NCI-H146 treated with DMSO at 0.1 percent for 48 hours (cell line): ENCODE results near the gene MMP15.
"Not testable (repeated sequence)": the region's sequence is repeated elsewhere in the genome, so short reads cannot be mapped to it uniquely, and the experiment has no call there.

Source experiments
- DNase-seq: peaks from one replicate; lab custom pipeline; 2025; ENCODE audit not compliant: unreplicated experiment; lab: John Stamatoyannopoulos, UW

MMP15 gene

DNA sequence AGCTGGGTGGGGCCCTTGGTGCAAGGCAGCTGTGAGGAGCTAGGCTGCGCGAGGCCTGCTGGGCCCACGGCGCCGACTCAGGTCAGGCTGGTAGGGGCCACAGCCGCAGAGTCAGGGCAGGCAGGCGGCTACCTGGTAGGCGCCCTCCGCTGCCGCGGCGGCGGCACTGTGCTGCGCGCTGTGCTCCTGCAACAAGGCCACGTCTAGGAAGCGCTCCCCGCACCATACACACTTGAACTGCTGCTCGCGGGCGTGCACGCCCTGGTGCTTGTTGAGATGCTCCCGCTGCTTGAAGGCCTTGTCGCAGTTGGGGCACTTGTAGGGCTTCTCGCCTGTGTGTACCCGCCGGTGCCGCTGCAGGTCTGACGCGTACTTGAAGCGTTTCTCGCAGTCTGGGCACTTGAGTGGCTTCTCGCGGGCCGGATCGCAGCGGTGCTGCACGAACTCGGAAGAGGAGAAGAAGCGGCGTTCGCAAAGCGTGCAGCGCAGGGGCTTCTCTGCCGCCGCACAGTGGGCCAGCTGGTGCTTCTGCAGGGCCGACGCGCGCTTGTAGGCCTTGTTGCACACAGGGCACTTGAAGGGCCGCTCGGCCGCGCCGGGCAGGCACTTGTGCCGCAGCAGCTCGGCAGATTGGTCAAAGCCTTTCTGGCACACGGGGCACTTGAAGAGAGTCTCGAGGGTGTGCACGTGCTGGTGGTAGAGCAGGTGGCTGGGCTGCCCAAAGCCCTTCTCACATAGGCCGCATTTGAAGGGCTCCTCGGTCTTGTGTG is 29.0 kb upstream of the MMP15 start:
- DNase-seq: no peak

DNA sequence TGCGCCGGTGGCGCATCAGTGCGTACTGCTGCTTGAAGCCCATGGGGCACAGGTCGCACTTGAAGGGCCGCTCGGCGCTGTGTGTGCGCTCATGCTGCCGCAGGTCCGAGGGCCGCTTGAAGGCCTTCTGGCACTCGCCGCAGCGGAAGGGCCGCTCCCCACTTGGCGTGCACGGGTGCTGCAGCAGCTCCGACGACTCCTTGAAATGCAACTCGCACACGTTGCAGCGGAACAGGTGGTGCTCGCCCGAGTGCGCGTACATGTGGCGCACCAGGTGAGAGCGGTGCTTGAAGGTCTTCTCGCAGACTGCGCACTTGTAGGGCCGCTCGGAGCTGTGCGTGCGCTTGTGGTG is 28.4 kb upstream of the MMP15 start:
- DNase-seq: no peak

DNA sequence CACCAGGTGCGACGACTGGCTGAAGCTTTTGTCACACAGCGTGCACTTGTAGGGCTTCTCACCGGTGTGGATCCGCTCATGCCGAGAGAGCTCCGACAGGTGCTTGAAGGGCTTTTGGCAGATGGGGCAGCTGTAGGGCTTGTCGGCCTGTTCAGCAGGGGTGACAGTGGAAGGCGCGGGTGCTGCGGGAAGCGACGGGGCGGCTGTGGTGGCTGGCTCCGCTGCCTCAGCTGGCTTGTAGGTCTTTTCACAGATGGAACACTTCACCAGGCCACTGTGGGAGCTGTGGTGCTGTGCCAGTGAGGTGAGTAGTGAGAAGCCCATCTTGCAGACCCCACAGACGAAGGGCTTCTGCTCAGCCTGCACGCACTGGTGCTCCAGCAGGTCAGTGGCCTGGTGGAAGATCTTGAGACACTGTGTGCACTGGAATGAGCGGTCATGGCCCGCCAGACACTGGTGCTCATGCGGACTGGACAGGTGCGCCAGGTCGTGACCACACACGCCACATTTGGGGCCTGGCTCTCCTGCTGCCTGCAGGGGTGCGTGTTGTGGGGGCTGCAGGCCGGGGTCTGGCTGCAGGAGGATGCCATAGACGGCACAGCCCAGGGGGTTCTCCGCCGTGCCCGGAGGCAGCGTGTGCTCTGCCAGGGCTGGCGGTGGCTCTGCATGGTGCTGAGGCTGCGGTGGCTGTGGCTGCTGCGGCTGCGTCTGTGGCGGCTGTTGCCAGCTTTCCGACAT is 27.9 kb upstream of the MMP15 start:
- DNase-seq: no peak

DNA sequence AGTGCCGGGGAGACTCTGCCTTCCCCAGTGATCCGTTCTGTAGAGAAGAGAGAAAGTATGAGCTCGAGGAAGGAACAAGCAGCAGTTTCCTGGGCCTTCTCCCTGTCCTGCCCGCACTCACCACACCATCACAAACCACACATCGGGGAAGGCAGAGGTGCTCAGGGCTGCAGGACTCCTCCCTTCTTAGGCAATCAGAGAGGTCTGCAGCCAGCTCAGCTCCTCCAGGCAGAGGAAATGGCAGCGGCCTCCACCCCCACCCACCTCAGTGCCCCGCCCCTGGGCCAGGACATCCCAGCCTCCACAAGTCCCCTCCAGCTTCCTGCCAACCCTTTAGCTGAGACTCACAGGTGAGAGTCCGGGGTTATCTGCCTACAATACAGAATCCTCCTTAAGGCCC is 27.1 kb upstream of the MMP15 start:
- DNase-seq: no peak

DNA sequence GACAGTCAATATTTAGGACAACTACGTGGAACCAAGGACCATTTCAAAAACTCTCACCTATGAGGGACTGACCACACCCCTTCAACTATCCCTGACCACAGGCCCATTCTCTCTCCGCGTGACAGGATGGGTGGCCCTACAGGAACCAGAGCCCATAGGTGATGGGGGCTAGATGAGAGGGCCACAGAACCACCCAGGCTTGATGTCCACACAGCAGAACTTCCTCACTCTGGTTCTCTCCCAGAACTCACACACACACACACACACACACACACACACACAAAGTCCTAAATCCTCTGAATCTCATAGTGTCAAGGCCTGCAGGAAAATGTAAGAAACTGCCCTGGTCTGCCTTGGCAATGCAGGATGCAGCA is 26.6 kb upstream of the MMP15 start:
- DNase-seq: no peak

DNA sequence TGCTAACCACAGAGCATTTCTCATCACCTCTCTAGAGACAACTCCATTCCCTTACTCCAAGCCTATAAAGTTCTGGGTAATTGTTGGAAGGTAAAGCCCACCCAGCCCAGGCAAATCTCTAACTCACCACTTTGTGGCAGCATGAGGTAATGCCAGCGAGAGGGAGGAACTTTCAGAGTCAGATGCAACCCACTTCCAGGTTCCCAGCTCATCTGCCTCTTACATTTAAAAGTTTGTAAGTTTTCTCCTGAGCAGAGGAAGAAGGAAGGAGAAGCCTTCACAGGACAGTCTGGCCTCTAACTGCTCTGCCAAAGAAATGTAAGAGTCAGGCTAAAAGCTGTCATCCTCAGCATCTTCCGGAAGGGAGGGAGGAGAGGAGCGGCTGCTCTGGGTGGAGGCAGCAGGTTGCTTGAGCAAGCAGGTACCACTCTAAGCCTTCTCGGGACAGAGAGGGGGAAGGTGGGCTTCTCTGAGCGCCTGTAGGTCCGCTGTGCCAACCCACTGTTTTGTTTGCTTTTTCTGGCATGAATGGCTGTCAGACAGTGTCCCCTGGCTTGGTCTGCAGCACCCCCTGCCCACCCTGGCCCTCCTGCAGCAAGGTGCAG is 26.1 kb upstream of the MMP15 start:
- DNase-seq: no peak

DNA sequence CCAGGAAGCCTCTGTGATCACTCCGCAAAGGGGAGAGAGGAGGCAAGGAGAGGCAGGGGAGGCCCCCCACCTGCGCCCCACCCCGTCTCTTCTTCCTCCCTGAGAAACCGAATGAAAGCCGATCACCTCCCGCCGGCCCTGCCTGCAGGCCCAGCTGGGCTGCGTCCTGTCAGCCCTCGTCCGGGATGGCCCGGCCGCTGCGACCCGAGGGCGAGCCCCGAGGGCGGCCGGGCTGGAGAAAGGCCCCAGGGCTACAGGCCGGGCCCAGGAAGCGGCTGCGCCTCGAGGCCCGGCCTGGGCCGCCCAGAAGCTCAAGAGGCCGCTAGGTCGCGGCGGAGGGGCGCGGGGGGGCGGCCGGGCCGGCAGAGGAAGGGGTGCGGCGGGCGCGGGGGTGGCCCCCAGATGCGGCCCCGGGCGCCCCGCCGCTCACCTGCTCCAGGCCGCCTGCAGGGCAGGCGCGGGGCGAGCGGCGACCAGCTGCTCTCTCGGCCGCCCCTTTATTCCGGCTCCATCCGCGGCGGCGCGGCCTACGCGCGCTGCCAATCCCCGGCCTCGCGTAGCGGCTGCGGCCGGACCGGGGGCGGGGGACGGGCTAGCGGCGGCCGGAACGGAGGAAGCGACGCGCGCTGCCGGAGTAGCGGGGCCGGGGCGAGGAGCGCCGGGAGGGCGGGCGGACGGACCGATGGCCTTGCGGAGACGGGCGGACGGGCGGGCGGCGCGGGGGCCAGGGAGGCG is 25.4 kb upstream of the MMP15 start, which contains the start of gene ZNF319:
Gene ZNF319, minus strand, starts transcription at position 702 of the 735 bp plus-strand sequence. CDS start 2,407 bp downstream, outside the sequence.
- no peak for DNase-seq

DNA sequence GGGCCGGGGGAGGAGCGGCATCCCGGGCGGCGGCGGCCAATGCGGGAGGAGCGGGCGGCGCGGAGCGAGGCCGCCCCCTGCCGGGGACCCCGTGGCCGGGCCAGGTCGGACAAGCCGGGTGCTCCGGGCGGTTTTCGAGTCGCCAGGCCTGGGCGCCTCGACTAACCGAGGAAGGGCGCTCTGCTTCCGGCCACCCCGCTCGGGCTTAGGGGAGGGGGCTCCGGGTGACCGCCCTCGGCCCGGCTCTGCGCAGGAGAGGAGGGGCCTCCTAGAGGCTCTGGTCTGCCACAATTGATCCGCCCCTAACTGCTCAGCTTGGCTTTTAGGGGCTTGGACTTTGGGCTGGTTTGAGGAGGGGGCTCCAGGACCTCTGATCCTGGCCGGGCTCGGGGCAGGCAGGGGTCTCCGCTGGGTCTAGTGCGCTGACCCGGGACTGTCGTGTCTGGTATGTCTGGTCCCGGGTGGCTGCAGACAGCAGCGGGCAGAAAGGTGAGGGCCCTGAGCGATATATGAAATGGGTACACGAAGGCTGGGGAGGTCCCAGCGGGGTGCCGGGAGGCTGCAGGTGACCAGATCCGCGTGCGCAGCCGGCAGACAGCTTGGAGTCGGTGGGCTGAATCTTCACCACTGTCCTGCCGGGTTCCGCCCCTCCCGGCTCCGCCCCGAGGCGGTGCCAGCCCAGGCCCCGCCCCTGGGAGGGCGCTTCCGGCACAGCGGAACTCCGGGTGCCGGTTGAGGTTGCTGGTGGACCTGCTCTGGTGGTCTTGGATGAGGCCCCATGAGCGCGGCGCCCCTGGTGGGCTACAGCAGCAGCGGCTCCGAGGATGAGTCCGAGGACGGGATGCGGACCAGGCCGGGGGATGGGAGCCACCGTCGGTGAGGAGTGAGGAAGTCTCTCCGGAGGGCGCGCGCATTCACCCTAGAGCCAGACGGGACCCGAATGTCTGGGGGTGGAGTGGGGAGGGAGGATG is 24.6 kb upstream of the MMP15 start, which contains the start of gene USB1:
Gene USB1, plus strand, starts transcription at position 702 of the 971 bp plus-strand sequence. Its CDS starts 77 bp downstream, at position 779.
- DNase-seq: peak; percentile 47

DNA sequence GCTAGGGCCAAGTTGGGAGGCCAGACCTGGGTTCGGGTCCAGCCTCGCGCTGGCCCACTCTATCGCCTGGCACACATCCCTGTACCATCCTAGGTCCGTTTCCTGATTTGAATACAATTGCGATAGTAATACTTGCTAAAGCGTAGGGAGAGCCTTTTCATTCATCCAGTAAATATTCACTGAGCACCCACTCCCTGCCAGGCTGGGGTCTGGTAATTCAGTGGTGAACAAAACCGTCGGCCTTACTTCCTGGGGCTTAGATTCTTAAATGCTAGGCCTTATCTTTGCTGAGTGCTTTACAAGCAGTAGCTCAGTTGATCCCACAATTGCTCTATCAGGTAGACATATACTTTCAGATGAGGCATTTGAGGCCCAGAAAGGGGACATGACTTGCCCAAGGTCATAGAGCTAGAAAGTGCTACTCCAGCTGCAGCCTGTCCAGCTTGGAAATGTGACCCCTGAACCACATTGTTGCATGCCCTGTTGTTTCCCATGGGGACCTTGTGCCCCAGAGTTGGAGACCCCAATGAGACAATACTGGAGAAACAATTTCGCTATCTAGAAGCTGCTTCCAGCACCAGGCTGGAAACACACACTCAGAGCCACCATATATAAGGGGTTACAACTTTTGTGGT is 23.7 kb upstream of the MMP15 start:
- no peak for DNase-seq

DNA sequence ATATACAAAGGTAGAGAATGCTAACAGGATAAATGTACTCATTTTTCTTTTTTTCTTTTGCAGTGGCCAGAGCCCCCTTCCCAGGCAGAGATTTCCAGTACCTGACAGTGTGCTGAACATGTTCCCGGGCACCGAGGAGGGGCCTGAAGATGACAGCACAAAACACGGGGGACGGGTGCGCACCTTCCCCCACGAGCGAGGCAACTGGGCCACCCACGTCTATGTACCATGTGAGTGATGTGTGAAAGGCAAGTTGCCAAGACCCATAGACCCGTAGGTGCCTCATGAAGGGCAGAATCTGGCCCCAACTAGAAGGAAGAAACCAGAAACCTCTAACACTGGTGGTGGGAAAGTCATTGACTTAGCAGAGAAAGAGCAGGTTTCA is 23.1 kb upstream of the MMP15 start:
- no peak for DNase-seq

DNA sequence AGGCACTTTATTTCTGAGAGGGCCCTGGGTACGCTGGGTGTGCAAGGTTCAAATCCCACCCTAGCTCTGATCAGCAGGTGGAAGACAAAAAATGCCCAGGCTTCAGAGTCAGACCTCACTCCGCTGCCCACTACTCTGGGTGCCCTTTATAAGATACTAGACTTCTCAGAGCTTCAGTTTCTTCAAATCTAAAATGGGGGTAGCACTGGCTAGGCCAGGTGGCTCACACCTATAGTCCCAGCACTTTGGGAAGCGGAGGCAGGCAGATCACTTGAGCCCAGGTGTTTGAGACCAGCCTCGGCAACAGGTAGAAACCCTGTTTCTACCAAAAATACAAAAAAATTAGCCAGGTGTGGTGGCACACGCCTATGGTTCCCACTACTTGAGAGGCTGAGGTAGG is 22.6 kb upstream of the MMP15 start:
- DNase-seq: no peak

DNA sequence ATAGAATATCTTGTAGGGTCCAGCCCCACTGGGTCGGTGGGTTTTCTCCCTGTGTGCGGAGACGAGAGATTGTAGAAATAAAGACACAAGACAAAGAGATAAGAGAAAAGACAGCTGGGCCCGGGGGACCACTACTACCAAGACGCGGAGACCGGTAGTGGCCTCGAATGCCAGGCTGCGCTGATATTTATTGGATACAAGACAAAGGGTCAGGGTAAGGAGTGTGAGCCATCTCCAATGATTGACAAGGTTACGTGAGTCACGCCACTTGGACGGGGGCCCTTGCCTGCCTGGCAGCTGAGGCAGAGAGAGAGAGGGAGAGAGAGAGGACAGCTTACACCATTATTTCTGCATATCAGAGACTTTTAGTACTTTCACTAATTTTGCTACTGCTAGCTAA is 20.8 kb upstream of the MMP15 start:
- DNase-seq: not testable (repeated sequence)

DNA sequence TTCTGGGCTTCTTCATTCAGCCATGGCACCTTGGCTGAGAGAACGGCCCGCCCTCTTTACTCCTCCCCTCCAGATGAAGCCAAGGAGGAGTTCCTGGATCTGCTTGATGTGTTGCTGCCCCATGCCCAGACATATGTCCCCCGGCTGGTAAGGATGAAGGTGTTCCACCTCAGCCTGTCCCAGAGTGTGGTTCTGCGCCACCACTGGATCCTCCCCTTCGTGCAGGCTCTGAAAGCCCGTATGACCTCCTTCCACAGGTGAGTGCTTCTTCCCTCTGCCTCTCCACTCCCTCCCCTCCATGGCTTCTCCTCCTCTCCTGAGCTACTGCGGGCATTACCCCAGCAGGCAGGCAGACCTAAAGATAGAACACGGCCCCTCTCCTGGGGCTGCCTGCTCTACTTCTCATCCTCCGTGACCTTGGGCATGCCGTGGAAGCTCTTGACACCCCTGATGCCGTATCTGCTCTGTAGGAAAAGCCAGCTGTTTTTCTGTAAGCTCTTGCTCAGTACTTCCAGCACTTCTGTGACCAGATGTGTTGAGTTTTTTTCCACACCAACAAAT is 15.6 kb upstream of the MMP15 start:
- DNase-seq: no peak

DNA sequence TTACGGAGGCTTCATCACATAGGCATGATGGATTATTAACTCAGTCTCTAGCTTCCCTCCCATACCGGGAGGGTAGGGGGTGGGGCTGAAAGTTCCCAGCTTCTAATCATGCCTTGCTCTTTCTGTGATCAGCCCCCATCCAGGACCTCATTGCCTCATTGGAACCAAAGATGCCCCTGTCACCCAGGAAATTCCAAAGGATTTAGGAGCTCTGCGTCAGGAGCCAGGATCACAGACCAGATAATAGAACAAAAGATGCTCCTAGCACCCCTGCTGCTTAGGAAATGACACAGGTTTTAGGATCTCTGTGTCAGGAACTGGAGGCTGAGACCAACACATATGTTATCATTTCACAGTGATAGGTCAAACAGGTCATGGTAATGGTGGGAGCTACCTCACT is 14.7 kb upstream of the MMP15 start:
- no peak for DNase-seq

DNA sequence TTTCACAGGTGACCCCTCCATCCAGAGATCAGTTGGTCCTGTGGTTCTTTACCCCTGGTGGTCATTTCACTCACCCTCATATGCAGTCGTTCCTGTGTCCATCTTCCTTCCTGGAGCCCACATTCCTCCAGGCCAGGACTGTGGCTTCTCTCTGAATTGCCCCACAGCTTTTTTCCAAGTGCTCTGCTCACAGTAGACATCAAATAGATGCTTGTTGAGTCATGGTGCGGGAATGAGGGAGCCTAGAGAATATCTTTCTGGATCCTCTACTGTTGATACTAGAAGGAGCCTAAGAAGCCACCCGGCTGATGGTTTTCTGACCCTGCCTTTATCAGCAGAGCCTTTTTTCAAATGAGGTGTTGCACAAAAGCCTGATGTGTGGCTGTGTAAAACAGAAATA is 13.9 kb upstream of the MMP15 start:
- no peak for DNase-seq

DNA sequence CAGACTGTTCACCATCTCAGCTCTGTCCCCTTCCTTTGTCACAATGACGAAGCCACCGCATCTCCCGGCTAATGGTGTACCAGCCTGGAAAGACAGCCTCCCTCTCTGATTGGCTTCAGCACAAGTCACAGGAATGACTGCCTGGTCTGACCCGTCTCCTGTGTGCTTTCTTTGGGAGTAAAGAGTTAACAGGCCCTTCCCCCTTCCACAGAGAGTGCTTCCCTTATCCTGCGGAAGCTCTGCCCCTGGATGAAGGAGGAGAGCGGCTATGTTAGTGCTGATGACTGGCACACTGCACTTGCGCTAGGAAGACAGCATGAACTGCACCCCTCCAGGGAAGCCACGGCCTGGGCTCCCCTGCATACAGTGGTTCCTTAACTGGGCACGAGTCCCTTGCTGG is 13.1 kb upstream of the MMP15 start:
- DNase-seq: no peak

DNA sequence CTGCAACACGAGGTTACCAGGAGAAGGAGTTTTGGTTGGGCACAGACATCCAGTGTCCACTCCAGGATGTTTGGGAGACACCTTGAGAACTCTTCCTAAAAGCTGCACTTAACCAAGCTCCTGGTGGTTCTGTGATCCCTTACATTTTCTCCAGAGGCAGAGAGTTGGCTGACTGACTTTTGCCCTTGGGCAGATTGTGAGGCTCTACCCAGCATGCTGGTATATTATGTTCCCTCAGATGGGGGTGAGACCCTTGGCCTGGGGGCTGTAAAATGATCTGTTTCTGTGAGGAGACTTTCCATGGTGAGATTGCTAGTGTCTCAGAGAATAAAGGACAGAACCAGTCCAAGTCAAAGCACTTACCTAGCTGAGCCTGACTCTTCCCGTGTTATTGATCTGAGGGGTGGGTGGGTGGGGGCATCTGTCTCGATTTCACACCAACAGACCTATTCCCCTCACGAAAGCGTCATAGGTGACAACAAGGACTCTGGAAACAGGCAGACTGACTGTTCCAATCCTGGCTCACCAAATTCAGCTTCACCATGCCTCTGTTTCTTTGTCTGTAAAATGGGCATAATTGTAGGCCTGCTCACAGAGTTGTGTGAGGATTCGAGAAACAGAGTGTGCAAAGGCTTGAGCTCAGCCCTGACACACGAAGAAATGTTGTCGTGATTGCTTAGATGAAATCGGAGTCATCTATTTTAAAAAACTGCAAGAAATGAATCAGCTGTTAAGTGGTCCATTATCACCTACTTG is 12.2 kb upstream of the MMP15 start:
- no peak for DNase-seq

DNA sequence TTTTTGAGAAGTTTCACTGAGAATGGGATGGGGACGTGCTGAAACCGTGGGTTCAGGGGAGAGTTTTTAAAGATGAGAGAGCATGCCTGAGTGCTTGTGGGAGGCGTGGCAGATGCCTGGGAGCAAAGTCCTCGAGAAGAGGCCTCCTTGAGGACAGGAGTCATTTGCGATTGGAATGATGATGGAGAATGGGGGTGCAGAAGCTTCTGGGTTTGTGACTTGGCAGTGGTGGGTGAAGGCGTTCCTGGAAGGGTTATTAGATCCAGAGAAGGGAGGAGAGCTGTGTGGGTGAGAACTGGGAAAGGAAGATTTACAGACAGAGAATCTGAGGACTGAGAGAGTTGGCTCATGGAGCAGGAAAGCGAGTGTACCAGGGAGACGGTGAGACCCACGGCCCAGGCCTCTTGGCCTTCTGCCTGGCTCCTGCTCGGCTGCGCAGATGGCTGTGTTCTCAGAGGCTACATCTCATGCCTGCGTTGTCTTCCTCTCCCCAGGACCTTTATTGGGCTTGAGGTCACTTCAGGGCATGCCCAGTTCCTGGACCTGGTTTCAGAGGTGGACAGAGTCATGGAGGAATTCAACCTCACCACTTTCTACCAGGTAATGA is 8.6 kb upstream of the MMP15 start:
- DNase-seq: no peak
